Activated naive CD4-positive, alpha-beta T cell treated with anti-CD3 and anti-CD28 coated beads, Interleukin-2, amount 10 ng/mL, durations not matched to agents 7 days and 5 days (primary cell): Measurements from ENCODE around the gene ADIPOR2.

Experiments
- CTCF ChIA-PET: fragments of 350-600 bp; sonication (Branson Sonifier 250); formaldehyde crosslinking; loops from one replicate; lab custom pipeline; 2021; ENCODE audit warnings: antibody characterized with exemption; lab: Charles Lee
- DNase-seq: peaks from one replicate; pipeline ENCODE4 v3.0.0-alpha.2; 2020
- H3K27ac Mint-ChIP-seq: one replicate; pipeline ENCODE4 v1.8.0; 2021; ENCODE audit warnings: mild to moderate bottlenecking, moderate library complexity, mixed read lengths
- H3K27me3 Mint-ChIP-seq: one replicate; pipeline ENCODE4 v1.8.0; 2021; ENCODE audit warnings: mild to moderate bottlenecking, mixed read lengths
- H3K36me3 Mint-ChIP-seq: one replicate; pipeline ENCODE4 v1.8.0; 2021; ENCODE audit warnings: mixed read lengths
- H3K4me1 Mint-ChIP-seq: one replicate; pipeline ENCODE4 v1.8.0; 2021; ENCODE audit warnings: mixed read lengths
- H3K4me3 Mint-ChIP-seq: one replicate; pipeline ENCODE4 v1.8.0; 2021; ENCODE audit warnings: mild to moderate bottlenecking, moderate library complexity, mixed read lengths
- H3K9me3 Mint-ChIP-seq: one replicate; pipeline ENCODE4 v1.8.0; 2021; ENCODE audit warnings: mixed read lengths

Gene ADIPOR2

GRCh38 chr12:1820896-1821291 is 130.0 kb downstream of the ADIPOR2 start:
- peaks cover 2% of the 10 kb centered on the region for H3K4me1 Mint-ChIP-seq

GRCh38 chr12:1821805-1822204 is 130.9 kb downstream of the ADIPOR2 start:
- Mint-ChIP-seq H3K27ac (no peak overlapping the region), H3K9me3 (no peaks in the 10 kb centered on the region), H3K4me1 (peaks cover 2% of the 10 kb centered on the region), H3K4me3 (no peak overlapping the region), H3K27me3 (peaks cover 63% of the 10 kb centered on the region), H3K36me3 (no peaks in the 10 kb centered on the region)
- DNase-seq = no peak
- CTCF ChIA-PET = no interaction called here

More at GRCh38 chr12:1820896-1821291, 130.0 kb downstream of the ADIPOR2 start:
- no peak overlapping the region for H3K4me3 Mint-ChIP-seq
- H3K9me3 Mint-ChIP-seq = no peaks in the 10 kb centered on the region
- DNase-seq = no peak
- no peaks in the 10 kb centered on the region for H3K36me3 Mint-ChIP-seq
- CTCF ChIA-PET = no interaction called here
- no peak overlapping the region for H3K27ac Mint-ChIP-seq
- H3K27me3 Mint-ChIP-seq = peaks cover 68% of the 10 kb centered on the region

GRCh38 chr12:1822699-1823098 is 131.8 kb downstream of the ADIPOR2 start:
- Mint-ChIP-seq H3K4me1 (peaks cover 2% of the 10 kb centered on the region), H3K9me3 (no peaks in the 10 kb centered on the region), H3K27ac (no peak overlapping the region), H3K27me3 (peaks cover 56% of the 10 kb centered on the region), H3K36me3 (no peaks in the 10 kb centered on the region), H3K4me3 (no peak overlapping the region)
- CTCF ChIA-PET = no interaction called here
- DNase-seq = no peak

DNA sequence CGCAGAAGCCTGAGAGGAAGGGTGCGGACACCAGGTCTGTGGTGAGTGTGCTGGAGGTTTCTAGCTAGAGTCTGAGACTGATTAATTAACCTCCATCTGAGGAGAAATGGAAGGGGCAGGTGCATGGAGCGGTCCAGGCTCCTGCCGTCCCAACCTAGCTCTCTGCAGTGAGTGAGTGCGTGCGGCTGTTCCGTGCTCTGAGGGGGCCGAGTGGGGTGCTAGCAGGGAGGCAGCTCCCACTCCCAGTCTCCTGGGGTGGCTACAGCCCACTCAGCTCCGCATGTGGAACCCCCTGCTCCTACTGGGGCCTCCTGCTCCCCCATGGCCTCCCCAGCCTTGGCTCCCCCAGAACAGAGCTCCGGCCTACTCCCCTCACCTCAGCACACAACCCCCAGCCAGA is 132.4 kb downstream of the ADIPOR2 start:
- Mint-ChIP-seq H3K9me3 (no peaks in the 10 kb centered on the region), H3K36me3 (no peaks in the 10 kb centered on the region), H3K27me3 (peaks cover 51% of the 10 kb centered on the region), H3K4me3 (no peak overlapping the region), H3K27ac (no peak overlapping the region), H3K4me1 (peaks cover 2% of the 10 kb centered on the region)
- DNase-seq = no peak
- CTCF ChIA-PET = no interaction called here

DNA sequence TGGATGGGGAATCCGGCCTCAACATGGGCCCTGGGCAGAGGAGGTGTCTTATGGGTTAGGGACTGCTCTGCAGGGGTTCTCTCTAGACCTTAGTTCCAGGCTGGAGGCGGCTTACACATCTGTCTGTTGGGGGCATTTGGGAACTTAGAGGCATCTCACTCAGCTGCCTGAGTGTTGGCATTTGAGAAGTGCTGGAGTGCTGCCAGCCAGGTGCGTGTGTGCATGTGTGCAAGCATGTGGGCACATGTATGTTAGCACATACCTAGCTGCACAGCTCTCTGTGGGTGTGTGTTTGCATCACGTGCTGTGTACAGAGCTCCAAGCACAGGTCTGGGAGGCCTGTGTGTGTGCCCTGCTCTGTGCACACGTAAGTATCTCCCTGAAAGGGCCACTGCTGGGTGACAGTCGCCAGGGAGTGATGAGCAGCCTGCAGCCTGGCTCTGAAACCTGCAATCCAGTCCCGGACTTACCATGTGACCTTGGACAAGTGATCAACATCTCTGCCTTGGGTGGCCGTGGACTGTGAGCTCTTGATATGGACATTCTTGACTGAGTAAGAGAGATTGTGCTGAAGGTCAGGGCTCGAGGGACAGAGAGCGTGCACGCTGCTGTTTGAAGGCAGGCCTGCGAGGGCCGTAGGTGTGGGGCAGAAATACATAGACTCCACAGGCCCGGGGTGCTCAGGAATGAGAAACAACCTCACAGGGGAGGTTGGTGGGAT is 134.7 kb downstream of the ADIPOR2 start:
- Mint-ChIP-seq H3K36me3 (no peaks in the 10 kb centered on the region), H3K4me3 (no peak overlapping the region), H3K9me3 (no peaks in the 10 kb centered on the region), H3K4me1 (no peaks in the 10 kb centered on the region), H3K27ac (no peak overlapping the region), H3K27me3 (peaks cover 55% of the 10 kb centered on the region)
- DNase-seq = no peak
- CTCF ChIA-PET = no interaction called here

DNA sequence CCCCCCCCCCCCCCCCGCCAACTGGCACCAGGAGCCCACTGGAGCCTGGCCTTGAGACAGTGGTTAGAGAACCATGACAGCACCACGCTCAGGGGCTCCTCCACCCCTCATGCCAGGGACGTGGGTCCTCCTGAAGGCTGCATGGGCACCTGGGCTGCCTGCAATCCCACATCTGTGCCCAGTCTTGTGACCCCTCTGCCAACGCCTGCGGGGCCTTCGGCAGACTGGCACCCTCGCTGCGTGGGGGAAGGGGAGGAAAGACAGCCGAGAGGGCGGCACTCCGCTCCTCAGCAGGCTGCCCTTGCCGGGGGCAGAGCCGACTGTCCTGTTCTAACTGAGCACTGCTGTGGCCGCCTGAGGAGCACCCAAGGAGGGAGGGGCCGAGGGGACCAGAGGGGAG is 135.5 kb downstream of the ADIPOR2 start:
- peaks cover 55% of the 10 kb centered on the region for H3K27me3 Mint-ChIP-seq
- CTCF ChIA-PET = no interaction called here
- no peaks in the 10 kb centered on the region for H3K9me3 Mint-ChIP-seq
- no peaks in the 10 kb centered on the region for H3K4me1 Mint-ChIP-seq
- H3K4me3 Mint-ChIP-seq = no peak overlapping the region
- DNase-seq = no peak
- no peaks in the 10 kb centered on the region for H3K36me3 Mint-ChIP-seq
- no peak overlapping the region for H3K27ac Mint-ChIP-seq

GRCh38 chr12:1826867-1827705 is 136.2 kb downstream of the ADIPOR2 start:
- Mint-ChIP-seq H3K27me3 (peaks cover 55% of the 10 kb centered on the region), H3K9me3 (no peaks in the 10 kb centered on the region), H3K27ac (peak overlapping the region; percentile 56), H3K4me3 (no peak overlapping the region), H3K4me1 (no peaks in the 10 kb centered on the region), H3K36me3 (no peaks in the 10 kb centered on the region)
- DNase-seq = no peak
- CTCF ChIA-PET = no interaction called here

DNA sequence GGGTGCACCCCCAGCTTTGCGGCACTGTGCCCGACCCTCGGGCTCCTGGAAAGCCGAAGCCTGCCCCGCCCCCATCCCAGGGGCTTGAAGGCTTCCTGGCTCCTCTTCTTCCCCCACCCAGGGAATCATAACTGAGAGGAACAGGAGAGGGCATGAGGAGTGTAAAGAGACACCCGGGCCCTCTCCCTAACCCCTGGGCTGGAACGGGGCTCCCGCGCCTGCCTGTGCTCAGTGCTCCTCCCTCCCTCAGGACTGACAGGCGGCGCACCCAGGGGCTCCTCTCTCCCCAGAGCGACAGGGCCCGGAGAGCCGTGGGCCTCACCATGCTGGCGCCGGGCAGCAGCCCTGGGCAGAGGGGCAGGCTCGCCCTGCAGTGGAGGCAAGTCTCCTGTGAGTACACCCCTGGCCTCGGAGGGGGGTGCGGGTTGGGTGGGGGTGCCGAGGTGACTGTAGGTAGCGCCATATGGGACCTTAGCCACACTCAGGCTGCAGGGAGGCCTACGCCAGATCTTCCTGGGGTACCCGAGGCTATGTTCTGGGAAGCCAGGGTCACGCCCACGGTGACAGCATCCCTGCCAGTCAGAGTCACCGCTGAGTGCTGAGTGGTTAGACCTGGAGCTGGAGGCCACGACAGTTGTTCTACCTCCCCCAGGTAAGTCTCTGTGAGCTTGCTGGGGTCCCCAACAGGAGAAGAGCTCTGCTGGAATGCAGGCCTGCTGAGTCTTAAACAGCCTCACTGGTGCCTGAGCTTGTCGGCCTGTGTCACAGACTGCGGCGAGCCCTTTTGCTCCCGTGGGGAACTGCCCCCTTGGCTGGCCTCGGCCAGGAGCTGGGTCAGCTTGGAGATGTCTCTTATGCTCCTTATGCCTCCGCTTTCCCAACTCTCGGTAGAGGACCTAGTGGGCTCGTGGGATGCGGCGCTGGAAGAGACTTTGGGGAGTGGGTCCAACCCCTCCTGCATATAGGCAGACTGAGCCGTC is 137.2 kb downstream of the ADIPOR2 start:
- Mint-ChIP-seq H3K27ac (no peak overlapping the region), H3K4me1 (no peaks in the 10 kb centered on the region), H3K9me3 (no peaks in the 10 kb centered on the region), H3K27me3 (peaks cover 47% of the 10 kb centered on the region), H3K36me3 (no peaks in the 10 kb centered on the region), H3K4me3 (no peak overlapping the region)
- no peak for DNase-seq
- CTCF ChIA-PET = no interaction called here

GRCh38 chr12:1828856-1829255 is 138.0 kb downstream of the ADIPOR2 start:
- Mint-ChIP-seq H3K9me3 (no peaks in the 10 kb centered on the region), H3K36me3 (no peaks in the 10 kb centered on the region), H3K4me1 (no peaks in the 10 kb centered on the region), H3K4me3 (no peak overlapping the region), H3K27me3 (peaks cover 48% of the 10 kb centered on the region), H3K27ac (peak overlapping the region; percentile 38)
- no peak for DNase-seq
- CTCF ChIA-PET = no interaction called here

- Mint-ChIP-seq H3K36me3 (no peaks in the 10 kb centered on the region), H3K4me3 (no peak overlapping the region), H3K9me3 (no peaks in the 10 kb centered on the region), H3K27ac (no peak overlapping the region), H3K4me1 (no peaks in the 10 kb centered on the region), H3K27me3 (peaks cover 52% of the 10 kb centered on the region)
- DNase-seq = no peak
- CTCF ChIA-PET = no interaction called here
These were observed 138.5 kb downstream of the ADIPOR2 start for GRCh38 chr12:1829306-1829900.

- Mint-ChIP-seq H3K27me3 (peaks cover 53% of the 10 kb centered on the region), H3K36me3 (no peaks in the 10 kb centered on the region), H3K27ac (no peak overlapping the region), H3K4me3 (no peak overlapping the region), H3K9me3 (no peaks in the 10 kb centered on the region), H3K4me1 (no peaks in the 10 kb centered on the region)
- CTCF ChIA-PET = no interaction called here
- no peak for DNase-seq
These were observed 139.6 kb downstream of the ADIPOR2 start for GRCh38 chr12:1830401-1830845.

- Mint-ChIP-seq H3K4me3 (no peak overlapping the region), H3K27me3 (peaks cover 53% of the 10 kb centered on the region), H3K9me3 (no peaks in the 10 kb centered on the region), H3K4me1 (no peaks in the 10 kb centered on the region), H3K36me3 (no peaks in the 10 kb centered on the region), H3K27ac (no peak overlapping the region)
- CTCF ChIA-PET = no interaction called here
- peak; percentile 61 for DNase-seq
These were observed 140.4 kb downstream of the ADIPOR2 start for GRCh38 chr12:1830981-1831963.
